NCI-H2029 (cell line): ENCODE measurements around the gene GNPTAB.

Experiments
- DNase-seq: peaks from one replicate; lab custom pipeline; 2025; lab: John Stamatoyannopoulos, UW

The GNPTAB gene

DNA sequence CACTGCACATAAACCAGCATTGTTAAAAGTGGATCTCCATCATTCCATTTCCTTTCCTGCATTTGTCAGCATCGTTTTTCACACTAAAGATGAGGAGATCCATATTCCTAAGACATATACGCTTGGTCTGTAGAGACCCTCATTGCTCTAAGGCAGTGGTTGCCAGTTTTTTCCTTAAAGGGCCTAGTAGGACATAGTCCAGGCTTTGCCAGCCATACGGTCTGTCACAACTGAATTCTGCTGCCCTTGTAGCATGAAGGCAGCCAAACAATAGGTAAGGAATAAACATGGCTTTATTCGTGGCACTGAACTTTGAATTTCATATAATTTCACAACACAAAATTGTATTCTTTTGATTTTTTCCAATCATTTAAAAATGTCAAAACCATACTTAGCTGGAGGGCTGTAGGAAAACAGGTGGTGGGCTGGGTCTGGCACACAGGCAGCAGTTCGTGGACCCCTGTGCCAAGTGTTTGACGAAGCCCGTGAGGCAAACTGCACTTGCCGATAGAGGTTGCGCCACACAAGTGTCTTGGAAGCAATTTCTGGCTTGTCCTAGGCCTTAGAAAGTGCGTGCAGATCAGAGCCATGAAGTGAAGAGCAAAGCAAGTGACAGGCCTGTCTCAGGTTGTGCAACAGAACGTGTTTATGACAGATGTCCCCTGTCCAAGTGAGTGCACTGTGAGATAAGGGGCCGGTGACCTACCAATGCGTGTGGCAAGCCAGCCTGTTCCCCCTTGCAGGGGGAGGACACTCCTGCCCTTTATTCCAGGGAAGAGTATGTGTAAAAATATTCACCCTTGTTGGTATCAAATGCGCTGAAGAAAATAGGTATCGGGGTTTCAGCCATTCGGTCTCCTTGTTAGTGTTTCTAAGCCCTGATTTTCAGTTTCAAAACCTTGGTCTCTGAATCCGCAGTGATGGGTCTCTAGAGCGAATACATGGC, 134.2 kb downstream of the GNPTAB start:
- DNase-seq, result peak; percentile 3

DNA sequence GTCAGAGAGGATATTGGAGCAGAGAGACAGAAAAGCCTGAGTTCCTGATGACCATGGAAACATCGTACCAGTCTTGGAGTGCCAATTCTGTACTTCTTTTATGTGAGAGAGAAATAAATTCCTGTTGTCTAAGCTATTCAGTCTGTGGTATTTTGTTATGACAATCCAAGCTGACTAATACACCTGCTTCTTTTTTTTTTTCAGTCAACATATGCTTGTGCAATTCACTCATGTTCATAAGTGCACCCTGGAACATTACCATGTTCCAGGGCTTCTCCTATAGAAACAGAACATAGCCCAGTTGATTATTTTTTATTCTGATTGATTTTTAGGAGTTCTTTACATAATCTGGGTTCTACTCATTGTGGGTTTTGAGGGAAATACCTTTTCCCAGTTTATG, 135.1 kb downstream of the GNPTAB start:
- no peak for DNase-seq
